ENCODE data around the gene FAM240A. TPM values are rescaled to one million over a fixed set of nuclear protein-coding genes. Genes with fewer than 3 reads are reported as not detected.
A peak's percentile ranks its signal among the peaks of the same experiment; 100 is the strongest.

Gene FAM240A
- total RNA-seq, 4 donors from 2014 or later, result 0.18 TPM; not detected in 3

- Histone ChIP-seq H3K4me3 (no peak overlapping the region), H3K27me3 (no peaks in the 10 kb centered on the region), H3K36me3 (no peaks in the 10 kb centered on the region), H3K27ac (no peak overlapping the region), H3K4me1 (peaks cover 4 to 10% of the 10 kb centered on the region in 2 donors), H3K9me3 (no peaks in the 10 kb centered on the region)
- TF ChIP-seq POLR2A (IDR thresholded peaks at IDR 0.05) (no peak), CTCF (IDR thresholded peaks at IDR 0.05 in 4 of 5, conservative IDR thresholded peaks at IDR 0.05 in 1 of 5) (no peak)
- ATAC-seq (no peak), DNase-seq (no peak)
- in situ Hi-C loops (cut with MboI; ENCODE audit: low sequenced_read_pairs in 4 of 4), result no loop called here
- intact Hi-C loops (cut with DNase I; ENCODE audit: low total_unique reads), result no loop called here
Observed at GRCh38 chr3:46607603-46608028, 4.7 kb upstream of the FAM240A start.

- H3K4me3 ChIP-seq, result no peak overlapping the region
- no peak overlapping the region for H3K27ac ChIP-seq
- H3K36me3 ChIP-seq, result no peaks in the 10 kb centered on the region
- peaks cover 4 to 10% of the 10 kb centered on the region in 2 donors for H3K4me1 ChIP-seq
- intact Hi-C loops (cut with DNase I; ENCODE audit: low total_unique reads), result no loop called here
- DNase-seq, result no peak
- in situ Hi-C loops (cut with MboI; ENCODE audit: low sequenced_read_pairs in 4 of 4), result no loop called here
- no peaks in the 10 kb centered on the region for H3K27me3 ChIP-seq
- TF ChIP-seq POLR2A (IDR thresholded peaks at IDR 0.05) (no peak), CTCF (IDR thresholded peaks at IDR 0.05 in 4 of 5, conservative IDR thresholded peaks at IDR 0.05 in 1 of 5) (no peak)
- H3K9me3 ChIP-seq, result no peaks in the 10 kb centered on the region
- ATAC-seq, result peak; percentile 39 to 68
Observed at GRCh38 chr3:46609212-46609721, 3.1 kb upstream of the FAM240A start.

GRCh38 chr3:46609944-46610722 is 2.2 kb upstream of the FAM240A start:
- peaks cover 4 to 10% of the 10 kb centered on the region in 2 donors for H3K4me1 ChIP-seq
- intact Hi-C loops (cut with DNase I; ENCODE audit: low total_unique reads), result no loop called here
- no peak for DNase-seq
- no peaks in the 10 kb centered on the region for H3K36me3 ChIP-seq
- in situ Hi-C loops (cut with MboI; ENCODE audit: low sequenced_read_pairs in 4 of 4), result no loop called here
- H3K9me3 ChIP-seq, result no peaks in the 10 kb centered on the region
- TF ChIP-seq CTCF (IDR thresholded peaks at IDR 0.05 in 4 of 5, conservative IDR thresholded peaks at IDR 0.05 in 1 of 5), result no peak
- no peak for TF ChIP-seq POLR2A (IDR thresholded peaks at IDR 0.05)
- no peak for ATAC-seq
- H3K27me3 ChIP-seq, result no peaks in the 10 kb centered on the region
- no peak overlapping the region for H3K27ac ChIP-seq
- H3K4me3 ChIP-seq, result no peak overlapping the region

GRCh38 chr3:46613313-46614005 is 1.1 kb downstream of the FAM240A start:
- Histone ChIP-seq H3K36me3 (no peaks in the 10 kb centered on the region), H3K4me3 (no peak overlapping the region), H3K27ac (no peak overlapping the region), H3K9me3 (no peaks in the 10 kb centered on the region), H3K27me3 (no peaks in the 10 kb centered on the region), H3K4me1 (peaks cover 4 to 10% of the 10 kb centered on the region in 2 donors)
- intact Hi-C loops (cut with DNase I; ENCODE audit: low total_unique reads) (no loop called here), in situ Hi-C loops (cut with MboI; ENCODE audit: low sequenced_read_pairs in 4 of 4) (no loop called here)
- DNase-seq, result no peak
- TF ChIP-seq CTCF (IDR thresholded peaks at IDR 0.05 in 4 of 5, conservative IDR thresholded peaks at IDR 0.05 in 1 of 5) (no peak), POLR2A (IDR thresholded peaks at IDR 0.05) (no peak)
- ATAC-seq, result no peak

All from gastrocnemius medialis (tissue), 4 donors.